Stimulated activated CD8-positive, alpha-beta memory T cell treated with anti-CD3 and anti-CD28 coated beads, Interleukin-4, amount 100 ng/mL, for 1 hour (primary cell): Measurements from ENCODE around the gene CD72.
"Not testable (repeated sequence)": the region's sequence is repeated elsewhere in the genome, so short reads cannot be mapped to it uniquely, and the experiment has no call there.

ENCODE experiments used
- DNase-seq, 2 donors: peaks; one replicate each; pipeline ENCODE4 v3.0.0-alpha.2; 2020; ENCODE audit warnings: low read depth in 2 of 2, low spot score in 1 of 2

The CD72 gene

GRCh38 chr9:35593581-35593980, 24.6 kb downstream of the CD72 start:
- DNase-seq: no peak

GRCh38 chr9:35588506-35588905, 29.7 kb downstream of the CD72 start:
- not testable (repeated sequence) for DNase-seq

DNA sequence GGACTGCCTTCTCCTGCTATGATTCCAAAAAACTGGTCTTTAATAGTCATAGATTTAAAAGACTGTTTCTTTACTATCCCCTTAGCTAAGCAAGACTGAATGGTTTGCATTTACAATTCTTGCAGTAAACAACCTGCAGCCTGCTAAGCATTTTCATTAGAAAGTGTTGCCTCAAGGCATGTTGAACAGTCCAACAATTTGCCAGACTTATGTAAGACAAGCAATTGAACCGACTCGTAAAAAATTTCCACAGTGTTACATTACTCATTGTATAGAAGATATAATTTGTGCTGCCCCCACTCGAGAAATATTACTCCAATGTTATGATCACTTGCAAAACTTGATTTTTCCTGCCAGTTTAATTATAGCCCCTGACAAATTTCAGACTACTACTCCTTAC, 33.5 kb downstream of the CD72 start:
- DNase-seq: not testable (repeated sequence)

DNA sequence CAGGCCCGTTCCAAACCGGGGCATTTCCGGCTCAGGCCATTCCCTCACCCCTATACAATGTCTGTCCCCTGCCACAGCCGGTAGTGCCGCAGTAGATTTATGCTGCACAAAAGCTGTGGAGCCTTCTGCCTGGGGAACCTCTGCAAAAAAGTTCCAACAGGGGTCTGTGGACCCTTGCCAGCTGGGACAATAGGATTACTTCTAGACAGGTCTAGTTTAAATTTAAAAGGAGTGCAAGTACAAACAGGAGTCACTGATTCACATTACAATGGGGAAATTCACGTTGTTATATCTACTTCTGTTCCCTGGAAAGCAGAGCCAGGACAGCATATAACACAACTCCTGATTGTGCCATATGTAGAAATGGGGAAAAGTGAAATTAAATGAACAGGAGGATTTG, 34.7 kb downstream of the CD72 start:
- DNase-seq: not testable (repeated sequence)

GRCh38 chr9:35579659-35580227, 38.5 kb downstream of the CD72 start:
- not testable (repeated sequence) for DNase-seq

DNA sequence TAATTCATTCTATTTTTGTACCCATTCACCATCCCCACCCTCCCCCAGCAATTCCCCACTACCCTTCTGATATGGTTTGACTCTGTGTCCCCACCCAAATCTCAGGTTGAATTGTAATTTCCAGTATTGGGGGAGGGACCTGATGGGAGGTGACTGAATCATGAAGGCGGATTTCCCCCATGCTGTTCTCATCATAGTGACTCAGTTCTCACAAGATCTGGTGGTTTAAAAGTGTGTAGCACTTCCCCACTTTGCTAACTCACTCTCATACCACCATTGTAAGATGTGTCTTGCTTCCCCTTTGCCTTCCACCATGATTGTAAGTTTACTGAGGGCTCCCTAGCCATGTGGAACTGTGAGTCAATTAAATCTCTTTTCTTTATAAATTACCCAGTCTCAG, 39.1 kb downstream of the CD72 start:
- DNase-seq: no peak

DNA sequence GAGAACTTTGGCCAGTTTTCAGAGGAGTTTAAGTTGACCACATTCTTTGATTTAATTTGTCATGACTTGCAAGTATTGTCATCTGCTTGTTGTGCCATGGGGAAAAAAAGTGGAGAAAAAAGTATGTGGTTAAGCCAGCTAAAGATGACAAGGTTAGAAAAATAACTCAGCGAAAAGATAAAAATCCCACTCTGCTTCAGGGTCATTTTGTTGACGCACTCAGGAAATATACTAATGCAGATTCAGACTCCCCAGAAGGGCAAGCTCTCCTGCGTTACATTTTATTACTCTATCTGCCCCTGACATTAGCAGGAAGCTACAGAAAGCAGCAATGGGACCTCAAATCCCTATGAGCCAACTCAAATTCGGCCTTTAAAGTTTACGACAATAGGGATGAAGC, 40.7 kb downstream of the CD72 start:
- DNase-seq: no peak

DNA sequence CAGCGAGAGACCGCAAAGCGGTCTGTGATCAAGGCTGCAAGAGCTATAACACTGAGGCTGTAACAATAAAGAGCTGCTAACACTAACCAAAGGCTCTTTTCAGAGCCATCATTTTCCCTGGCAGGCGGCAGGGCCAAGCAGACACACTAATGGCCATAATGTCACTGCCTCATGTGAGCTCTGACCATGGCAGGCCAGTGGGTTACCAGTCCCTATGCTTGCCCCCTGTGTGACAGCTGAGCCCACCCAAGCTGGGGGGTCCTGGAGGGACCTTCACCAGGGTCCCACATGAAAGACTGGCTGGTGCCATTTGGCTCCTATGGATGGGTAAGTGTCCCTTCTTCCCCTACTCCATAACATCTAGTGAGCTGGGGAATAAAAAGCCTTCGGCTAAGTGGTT, 42.7 kb downstream of the CD72 start:
- no peak for DNase-seq

DNA sequence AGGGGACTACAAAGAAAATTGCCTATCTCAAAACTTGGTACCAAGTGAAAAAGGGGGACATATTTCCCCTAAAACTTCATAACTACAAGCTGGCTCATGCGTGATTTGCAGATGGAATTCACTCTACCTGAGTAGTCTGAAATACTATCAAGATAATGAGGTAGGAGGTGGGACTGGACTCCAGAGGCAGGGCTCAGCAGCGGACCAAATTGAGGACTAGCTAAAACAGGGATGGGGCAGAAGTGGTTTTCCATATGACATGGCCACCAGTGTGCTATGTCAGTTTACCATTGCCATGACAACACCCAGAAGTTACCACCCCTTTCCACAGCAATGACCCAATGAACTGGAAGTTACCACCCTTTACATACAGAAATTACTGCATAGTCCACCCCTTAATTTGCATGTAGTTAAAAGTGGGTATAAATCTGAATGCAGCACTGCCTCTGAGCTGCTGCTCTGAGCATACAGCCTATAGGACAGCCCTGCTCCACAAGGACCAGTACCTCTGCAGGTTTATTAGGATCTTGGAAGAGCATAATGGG, 43.6 kb downstream of the CD72 start:
- DNase-seq: no peak

GRCh38 chr9:35570709-35571504, 47.3 kb downstream of the CD72 start:
- DNase-seq: no peak

DNA sequence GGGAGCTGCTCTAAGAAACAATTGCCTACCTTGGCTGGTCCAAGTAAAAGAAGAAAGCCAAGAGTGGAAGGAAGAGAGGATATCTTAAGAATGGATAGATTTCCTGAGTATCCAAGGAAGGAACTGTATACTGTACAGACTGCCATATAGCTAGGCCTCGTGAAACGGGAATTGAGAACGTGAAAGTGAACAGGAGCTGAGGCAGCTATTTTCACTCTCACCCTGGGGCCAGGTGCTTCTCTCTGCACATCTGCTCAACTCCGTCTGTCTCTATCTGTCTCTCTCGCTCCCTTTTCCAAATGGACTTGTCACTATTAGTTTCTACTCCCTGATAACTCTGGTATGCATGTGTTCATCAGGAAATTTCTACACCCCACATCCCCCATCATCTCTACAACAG, 49.0 kb downstream of the CD72 start:
- DNase-seq: no peak

DNA sequence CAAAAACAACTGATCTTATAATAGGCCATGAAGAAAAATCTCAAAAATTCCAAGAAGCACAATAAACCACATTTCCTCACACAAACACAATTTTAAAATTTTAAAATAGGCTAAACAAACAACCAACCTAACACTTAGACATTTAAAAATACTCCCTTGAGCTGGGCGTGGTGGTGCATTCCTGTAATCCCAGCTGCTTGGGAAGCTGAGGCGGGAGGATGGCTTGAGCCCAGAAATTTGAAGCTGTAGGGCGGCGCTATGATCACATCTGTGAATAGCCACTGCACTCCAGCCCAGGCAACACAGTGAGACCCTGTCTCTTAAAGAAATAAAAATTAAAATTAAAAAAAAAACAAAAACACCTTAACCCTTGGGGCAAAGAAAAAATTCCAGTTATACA, 50.0 kb downstream of the CD72 start:
- no peak for DNase-seq

GRCh38 chr9:35566417-35566816, 51.8 kb downstream of the CD72 start:
- no peak for DNase-seq

DNA sequence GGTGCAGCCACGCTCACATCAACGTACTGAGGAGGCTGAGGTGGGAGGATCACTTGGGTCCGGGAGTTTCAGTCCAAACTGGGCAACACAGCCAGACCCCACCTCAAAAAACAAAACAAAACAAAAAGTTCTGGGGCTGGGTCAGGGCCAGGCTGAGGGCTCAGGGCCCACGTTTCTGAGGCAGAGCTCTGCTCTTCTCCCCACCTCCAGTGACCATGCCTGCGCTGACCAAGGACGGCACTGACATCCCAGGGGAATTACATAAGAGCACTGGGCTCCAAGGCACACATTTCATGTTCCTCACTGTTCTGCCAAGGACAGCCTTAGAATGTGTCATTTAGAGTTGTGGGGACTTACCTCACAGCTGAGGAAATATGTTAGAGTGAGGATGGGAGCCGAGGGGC, 53.6 kb downstream of the CD72 start:
- no peak for DNase-seq

DNA sequence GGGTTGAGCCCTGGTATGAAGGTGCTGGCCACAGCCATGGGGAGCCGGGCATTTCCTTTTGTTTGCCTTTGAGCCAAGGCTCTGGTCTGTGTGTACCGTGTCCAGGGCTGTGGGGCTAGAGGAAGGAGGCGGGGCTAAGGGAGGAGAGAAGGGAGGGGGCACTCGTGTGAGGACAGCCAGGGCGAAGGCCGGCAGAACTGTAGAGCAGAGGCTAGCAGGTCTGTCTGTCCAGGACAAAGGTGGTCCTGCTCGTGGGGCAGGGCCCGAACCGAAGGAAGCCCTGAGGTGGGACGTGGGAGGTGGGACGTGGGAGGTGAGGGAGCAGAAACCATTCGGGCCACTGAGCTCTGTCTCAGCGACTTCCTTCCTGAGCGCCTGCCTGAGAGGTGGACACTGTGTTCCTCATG, 54.4 kb downstream of the CD72 start:
- no peak for DNase-seq

GRCh38 chr9:35562895-35563780, 55.1 kb downstream of the CD72 start:
- DNase-seq: no peak

- no peak for DNase-seq
These were observed 56.5 kb downstream of the CD72 start for GRCh38 chr9:35561468-35562261.

DNA sequence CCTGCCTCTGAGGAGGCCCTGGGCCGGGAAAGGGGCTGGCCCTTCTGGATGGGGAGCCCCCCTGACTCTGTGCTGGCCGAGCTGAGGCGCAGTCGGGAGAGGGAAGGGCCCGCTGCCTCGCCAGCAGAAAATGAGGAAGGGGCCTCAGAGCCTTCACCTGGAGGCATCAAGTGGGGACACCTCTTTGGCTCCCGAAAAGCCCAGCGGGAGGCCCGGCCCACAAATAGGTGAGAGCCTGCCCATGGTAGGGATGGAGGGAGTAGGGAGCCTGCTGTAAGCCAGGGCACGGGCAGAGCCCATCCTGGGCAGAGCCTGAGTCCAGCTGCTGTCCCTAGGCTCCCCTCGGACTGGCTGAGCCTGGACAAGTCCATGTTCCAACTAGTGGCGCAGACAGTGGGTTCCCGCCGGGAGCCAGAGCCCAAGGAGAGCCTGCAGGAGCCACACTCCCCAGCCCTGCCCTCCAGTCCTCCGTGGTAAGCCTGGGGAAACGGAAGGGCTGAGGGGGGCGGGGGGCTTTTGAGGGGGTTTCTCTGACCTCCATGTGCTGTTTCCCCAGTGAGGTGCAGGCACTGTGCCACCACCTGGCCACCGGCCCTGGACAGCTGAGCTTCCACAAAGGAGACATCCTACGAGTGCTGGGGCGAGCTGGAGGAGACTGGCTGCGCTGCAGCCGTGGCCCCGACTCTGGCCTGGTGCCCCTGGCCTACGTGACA, 57.4 kb downstream of the CD72 start:
- DNase-seq: no peak
